ENCODE measurements around the gene KATNAL2.
A peak's percentile ranks its signal among the peaks of the same experiment; 100 is the strongest.

KATNAL2 gene

GRCh38 chr18:47036298-47036874 is 119.0 kb downstream of the KATNAL2 start:
- peak; percentile 1 to 20 for DNase-seq

DNA sequence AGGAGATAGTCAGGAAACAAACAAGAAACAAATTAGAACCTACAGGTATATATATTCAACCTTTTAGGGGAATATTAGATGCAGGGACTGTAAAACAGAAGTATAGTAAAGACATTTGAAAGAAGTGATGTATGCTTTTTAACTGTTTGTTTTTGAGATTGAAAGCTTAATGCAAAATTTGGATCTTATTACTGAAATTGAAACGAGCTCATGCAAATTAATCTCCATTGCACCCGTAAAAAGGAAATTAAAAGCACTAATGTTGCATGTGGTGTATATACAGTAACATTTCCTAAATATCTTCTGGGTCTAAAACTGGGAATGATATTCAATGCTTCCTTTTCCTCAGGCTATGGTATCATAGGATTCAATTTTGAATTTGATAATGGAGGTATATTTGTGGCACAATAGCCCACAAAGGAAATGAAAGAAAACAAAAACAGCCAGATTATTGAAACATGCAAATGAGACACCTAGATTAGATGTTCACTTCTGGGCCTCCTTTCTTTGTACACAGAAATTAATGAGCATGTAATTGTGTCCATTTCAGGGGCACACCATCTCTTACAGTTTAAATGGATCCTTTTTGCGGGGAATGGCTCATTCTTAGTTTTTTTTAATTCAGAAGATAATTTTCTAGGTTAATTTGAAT is 119.7 kb downstream of the KATNAL2 start:
- DNase-seq, result no peak

DNA sequence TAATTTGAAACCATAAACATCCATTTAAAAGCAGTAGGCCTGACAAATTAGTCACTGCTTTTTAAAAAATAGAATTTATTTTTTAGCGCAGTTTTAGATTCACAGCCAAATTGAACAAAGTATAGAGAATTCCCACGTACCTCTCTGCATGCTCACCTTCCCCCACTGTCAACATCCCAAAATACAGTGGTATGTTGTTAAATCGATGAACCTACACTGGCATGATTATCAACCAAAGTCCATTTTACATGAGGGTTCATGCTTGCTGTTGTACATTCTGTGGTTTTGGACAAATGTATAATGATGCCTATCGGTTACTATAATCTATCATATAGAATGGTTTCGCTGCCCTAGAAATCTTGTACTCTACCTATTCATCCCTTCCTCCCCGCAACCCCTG is 123.6 kb downstream of the KATNAL2 start:
- DNase-seq, result no peak

DNA sequence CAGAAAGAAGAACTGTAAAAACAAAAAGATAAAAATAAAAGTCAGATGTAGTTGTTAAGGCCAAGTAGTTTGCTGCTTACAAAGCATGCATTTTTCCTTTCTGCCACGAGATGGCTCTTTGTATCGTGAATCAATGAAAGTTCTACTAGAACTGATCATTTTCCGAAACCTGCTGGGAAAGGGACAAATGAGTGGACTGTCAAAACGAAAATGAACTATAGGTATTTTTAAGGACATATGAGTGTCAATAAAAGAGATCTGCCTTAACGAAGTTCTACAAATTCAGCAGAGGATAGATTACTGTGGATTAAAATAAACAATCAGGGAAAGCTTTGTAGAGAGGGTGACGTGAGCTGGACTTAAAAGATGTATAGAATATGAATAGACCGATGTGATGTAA is 133.1 kb downstream of the KATNAL2 start:
- peak; percentile 25 to 35 for DNase-seq

DNA sequence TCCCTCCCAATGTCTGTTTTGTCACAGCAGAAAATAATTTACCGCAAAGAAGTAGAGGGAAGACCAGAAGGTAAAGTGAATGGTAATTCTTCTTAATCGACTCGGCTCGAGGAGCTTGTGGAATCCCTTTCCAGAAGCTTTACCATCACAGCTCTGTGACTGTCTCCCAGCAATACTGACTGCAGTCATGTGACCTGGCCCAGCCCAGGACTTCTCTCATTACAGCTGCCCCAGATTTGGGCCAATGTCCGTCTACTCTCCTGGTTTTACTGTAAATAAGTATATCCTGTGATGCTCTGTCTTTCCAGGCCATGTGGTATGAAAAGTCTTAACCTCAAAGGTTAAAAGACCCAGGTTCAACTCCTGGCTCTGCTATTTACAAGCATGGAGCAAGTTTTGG is 137.0 kb downstream of the KATNAL2 start:
- no peak for DNase-seq

- DNase-seq, result no peak
These were observed 145.1 kb downstream of the KATNAL2 start for GRCh38 chr18:47062471-47062870.

- no peak for DNase-seq
These were observed 145.7 kb downstream of the KATNAL2 start for GRCh38 chr18:47063096-47063495.

DNA sequence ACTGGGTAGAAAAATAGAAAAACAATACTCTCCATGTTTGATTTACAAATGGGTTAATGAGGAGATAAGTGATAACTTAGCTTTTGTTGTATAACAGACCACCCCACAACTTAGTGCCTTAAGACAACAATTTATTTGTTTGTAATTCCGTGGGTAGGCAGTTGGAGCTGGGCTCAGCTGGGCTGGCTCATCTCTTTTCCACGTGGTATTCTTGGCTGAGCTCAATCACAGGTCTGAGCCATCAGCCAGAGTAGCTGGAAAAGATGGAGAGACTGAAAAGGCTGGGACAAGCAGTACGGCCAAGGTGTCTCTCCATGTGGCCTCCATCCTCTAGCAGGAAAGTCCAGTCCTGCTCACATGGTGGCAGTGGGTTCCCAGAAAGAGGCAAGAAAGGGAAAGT is 150.2 kb downstream of the KATNAL2 start:
- DNase-seq, result no peak

GRCh38 chr18:47075098-47075883 is 157.9 kb downstream of the KATNAL2 start:
- DNase-seq, result no peak

DNA sequence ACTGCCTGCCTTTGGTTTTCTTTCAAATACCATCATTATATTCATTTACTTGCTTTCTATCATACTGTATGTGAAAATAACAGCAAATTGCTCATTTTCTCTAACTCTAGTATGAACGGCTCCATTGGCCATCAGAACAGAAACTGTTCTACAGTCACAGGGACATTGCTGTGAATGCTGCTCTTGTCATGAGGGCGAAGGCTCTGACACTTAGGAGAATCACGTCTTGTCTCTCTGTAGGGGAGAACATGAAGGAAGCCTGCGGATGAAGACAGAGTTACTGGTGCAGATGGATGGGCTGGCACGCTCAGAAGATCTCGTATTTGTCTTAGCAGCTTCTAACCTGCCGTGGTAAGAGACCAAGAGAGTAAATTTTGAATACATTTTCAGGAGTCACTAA is 159.7 kb downstream of the KATNAL2 start:
- no peak for DNase-seq

DNA sequence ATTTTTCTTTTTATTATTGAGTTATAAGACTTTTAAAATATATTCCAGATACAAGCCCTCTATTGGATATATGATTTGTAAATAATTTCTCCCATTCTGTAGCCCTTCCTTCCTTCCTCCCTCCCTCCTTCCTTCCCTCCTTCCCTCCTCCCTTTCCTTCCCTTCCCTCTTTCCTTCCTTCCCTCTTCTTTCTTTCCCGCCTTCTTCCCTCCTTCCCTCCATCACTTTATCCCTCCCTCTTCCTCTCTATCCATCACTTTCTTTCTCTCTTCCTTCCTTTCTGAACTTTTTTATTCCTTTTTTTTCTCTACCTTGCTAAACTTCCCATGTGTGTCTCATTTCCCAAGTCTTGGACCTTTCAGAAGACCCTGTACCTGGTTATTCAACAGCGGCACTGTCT is 163.5 kb downstream of the KATNAL2 start:
- DNase-seq, result no peak

DNA sequence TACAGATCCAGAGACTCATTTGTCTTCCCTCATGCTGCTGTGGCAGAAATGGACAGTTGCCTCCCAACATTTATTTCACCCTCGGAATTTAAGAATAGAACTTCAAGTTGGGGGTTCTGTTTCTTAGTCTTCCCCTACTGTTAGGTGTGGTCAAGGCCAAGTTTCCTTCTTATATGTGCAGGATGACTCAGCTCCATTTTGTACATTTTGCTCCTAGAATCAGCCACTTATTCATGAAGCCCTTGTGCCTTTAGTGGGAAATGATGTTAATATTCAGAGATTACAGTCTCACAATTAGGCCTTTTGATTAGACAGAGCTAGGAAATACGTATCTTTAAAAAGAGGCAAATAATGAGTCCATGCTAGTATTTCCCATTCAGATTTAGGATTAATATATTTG is 164.2 kb downstream of the KATNAL2 start:
- no peak for DNase-seq

DNA sequence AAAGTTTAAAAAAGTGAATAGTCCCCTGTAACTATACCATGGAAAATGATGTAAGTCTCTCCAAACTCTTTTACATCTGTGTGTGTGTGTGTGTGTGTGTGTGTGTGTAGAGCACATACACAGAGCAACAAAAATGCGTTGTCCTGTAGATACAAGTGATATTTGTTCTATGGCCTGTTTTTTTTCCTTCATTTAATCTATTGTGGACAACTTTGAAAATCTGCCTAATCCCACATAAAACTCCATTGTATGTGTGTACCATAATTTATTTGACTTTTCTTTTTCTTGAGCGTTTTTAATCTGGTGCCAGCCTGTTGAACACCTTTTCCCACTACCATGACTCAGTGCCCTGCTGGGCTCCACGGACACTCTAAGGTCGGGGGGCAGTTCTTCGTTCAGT is 170.3 kb downstream of the KATNAL2 start:
- DNase-seq, result no peak

- DNase-seq, result no peak
These were observed 178.4 kb downstream of the KATNAL2 start for GRCh38 chr18:47095810-47096209.

DNA sequence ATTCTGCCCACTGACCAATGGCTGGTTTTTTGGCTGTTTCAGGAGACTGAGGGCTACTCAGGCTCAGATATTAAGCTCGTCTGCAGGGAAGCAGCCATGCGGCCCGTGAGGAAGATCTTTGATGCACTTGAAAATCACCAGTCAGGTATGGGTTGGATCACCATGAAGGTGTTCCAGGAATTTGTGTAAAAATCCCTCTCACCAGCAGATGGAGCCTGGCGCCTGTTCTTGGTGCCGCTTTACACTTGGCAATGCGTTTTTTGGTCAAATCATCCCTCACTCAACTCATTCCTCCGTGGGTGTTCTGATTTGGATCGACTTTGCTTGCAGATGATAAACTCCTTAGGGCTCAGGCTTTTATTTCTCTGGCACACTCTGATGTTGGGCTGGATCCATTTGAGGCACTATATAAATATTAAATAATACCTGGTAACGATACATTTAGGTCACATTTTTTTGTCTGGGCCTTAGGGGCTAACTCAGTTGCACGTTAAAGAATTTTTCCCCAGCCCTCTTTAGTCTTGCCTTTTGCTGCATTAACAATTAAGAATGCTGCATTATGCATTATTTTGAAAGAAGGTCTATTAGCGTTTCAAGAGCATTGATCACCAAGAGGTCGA is 182.9 kb downstream of the KATNAL2 start:
- DNase-seq, result peak; percentile 22 to 43

- DNase-seq, result no peak
These were observed 191.0 kb downstream of the KATNAL2 start for GRCh38 chr18:47108373-47108772.

DNA sequence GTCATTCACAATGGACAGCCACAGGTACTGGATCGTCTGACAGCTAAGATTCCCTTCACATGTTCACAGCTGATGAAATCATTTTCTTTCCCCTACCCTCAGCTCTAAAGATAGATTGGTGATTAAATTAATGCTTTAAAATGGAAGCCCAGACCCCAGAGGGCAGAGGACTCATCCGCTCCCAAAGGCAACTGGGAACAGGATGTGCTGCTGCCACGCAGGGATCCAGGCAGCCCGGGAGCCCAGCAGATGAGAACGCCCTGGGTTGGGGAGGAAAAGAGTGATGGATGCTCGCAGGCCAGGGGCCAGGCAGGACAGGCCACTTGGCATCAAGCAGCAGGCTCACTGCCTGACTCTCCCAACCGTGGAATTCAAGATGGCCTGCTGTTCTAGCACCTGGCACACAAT is 191.6 kb downstream of the KATNAL2 start:
- no peak for DNase-seq

GRCh38 chr18:47109720-47110119 is 192.3 kb downstream of the KATNAL2 start:
- no peak for DNase-seq

DNA sequence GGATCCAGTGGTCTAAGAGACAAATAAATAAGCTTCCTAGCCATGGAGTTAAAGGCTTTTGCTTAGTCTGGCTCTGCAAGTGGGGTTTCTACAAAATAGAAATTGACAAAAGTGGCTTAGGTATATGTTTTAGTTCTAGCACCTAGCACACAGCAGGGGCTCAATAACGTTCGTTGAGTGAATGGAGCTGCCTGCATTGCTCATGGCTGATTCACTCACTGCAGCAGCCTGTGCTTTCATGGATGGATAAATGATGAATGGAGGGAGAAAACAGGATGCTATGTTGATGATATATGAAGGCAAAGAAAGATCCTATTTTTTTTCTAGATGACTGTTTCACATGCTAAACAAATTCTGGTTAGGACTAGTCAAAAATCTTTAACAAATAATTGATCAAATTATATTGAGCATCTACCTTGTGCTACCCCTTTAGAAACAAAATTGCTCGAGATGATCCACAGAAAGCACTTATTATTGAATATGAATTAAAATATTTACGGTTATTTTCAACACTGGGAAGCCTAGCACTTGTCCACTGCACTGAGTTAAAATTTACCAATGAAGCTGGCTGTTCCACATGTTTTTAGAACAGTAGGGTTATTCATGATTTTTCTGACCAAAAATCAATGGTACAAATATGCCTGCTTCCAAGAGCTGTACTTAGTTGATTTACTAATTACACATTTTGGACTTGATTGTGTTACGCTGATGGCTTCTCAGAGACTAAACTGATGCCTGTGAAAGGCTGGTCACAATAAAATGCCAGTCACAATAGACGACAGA is 193.3 kb downstream of the KATNAL2 start:
- no peak for DNase-seq

DNA sequence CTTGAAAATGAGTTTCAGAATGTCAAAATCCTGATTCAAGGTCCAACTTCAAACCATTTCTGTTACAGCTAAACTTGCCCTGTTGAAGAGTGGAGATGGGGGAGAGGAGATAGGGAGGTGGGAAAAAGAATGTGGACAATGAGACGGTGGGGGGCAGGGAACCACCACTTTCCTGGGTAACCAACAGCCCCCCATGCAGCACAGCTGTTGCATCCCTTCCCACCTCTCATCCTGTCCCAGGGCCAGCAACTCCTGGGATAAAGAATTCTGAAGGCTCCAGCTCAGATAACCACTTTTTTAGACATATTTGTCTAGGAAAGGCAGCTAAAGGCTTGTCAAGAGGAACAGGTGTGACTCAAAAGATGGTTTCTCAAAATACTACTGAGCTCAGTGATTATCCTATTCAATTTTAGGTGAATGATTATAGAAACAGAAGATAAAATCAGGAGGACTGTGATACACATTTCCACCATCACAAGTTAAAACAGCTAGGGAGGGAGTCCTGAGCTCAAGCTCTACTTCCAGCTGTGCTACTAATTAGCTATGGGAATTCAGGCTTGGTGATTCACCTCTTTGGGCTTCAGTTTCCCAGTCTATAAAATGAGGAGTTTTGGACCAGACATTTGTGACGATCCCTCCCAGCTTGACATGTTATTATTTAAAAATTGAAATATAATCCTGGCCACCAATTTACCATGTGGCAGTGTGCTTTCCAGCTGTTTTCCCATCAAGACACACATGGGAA is 196.6 kb downstream of the KATNAL2 start:
- no peak for DNase-seq

GRCh38 chr18:47115205-47115604 is 197.8 kb downstream of the KATNAL2 start:
- DNase-seq, result no peak

DNA sequence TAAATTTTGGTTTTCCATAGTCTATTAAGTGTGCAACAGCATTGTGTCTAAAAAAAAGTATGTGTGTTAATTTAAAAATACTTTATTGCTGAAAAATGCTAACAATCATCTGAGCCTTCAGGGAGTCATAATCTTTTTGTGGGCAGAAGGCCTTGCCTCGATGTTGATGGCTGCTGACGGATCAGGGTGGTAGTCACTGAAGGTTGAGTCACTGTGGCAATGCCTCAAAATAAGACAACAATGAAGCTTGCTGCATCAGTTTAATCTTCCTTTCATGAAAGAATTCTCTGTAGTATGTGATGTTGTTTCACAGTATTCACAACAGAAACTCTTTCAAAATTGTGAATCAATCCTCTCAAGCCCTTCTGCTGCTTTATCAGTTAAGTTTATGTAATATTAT is 201.6 kb downstream of the KATNAL2 start:
- no peak for DNase-seq

Data from SHP77 (cell line).